ENCODE measurements around the gene FHAD1. TPM values are rescaled to one million over a fixed set of nuclear protein-coding genes. Genes with fewer than 3 reads are reported as not detected.

FHAD1 gene
- total RNA-seq, 1 experiment from 2014 or later = 1.9 TPM

DNA sequence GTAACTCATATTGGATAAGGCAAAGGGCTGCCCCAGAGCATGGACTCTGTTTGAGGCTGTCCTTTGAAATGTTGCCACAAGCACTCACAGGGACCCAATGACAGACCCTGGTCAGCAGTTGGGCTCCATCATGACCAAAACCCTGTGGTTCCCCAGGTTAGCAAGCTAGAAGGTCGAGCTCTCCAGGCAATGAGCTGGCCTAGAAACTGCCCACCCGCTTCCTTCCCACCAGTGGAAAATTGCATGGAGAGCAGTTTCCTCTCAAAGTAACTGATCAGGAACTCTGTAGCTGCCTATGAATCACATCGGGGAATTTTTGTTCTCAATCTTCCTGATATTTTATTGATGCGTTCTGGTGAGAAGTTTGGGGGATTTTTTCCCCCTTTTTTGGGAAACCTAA lies 52.8 kb downstream of the FHAD1 start:
- H3K9me3 Mint-ChIP-seq = peaks cover 4 to 7% of the 10 kb centered on the region in 2 experiments
- Histone ChIP-seq H3K4ac (ENCODE audit: low read depth, low read length) (no peak overlapping the region), H3K23me2 (ENCODE audit: insufficient read length, low read depth, low read length, poor library complexity, severe bottlenecking) (no peaks in the 10 kb centered on the region), H3T11ph (ENCODE audit: low read length) (no peak overlapping the region), H3K79me2 (ENCODE audit: insufficient read depth, low read length) (no peaks in the 10 kb centered on the region), H3K27ac (ENCODE audit: insufficient read length, low read depth, low read length) (no peak overlapping the region), H3K27me3 (ENCODE audit: insufficient read depth, low read length) (no peaks in the 10 kb centered on the region), H2AK5ac (ENCODE audit: insufficient read length, low read length) (no peak overlapping the region), H4K20me1 (ENCODE audit: control insufficient read depth, insufficient read depth, insufficient read length) (no peaks in the 10 kb centered on the region), H3K9ac (ENCODE audit: extremely low read depth, insufficient read length, low read length) (no peak overlapping the region), H3K79me1 (ENCODE audit: insufficient read depth, low read depth, low read length, poor library complexity, severe bottlenecking) (no peaks in the 10 kb centered on the region), H3K56ac (ENCODE audit: insufficient read length, low read depth, low read length) (no peak overlapping the region), H2AFZ (ENCODE audit: low read length) (no peak overlapping the region), H4K5ac (ENCODE audit: insufficient read length, low read depth, low read length) (no peak overlapping the region), H3K18ac (ENCODE audit: insufficient read length, low read depth, low read length) (no peak overlapping the region), H4K91ac (ENCODE audit: insufficient read length, low read depth, low read length) (no peak overlapping the region), H2BK20ac (ENCODE audit: low read depth, low read length, poor library complexity, severe bottlenecking) (no peak overlapping the region), H2BK5ac (ENCODE audit: insufficient read length, low read length) (no peak overlapping the region), H3K4me1 (ENCODE audit: insufficient read depth, low read length) (no peaks in the 10 kb centered on the region), H2BK15ac (ENCODE audit: low read depth, low read length) (no peak overlapping the region), H2BK120ac (ENCODE audit: low read depth, low read length, poor library complexity, severe bottlenecking) (no peak overlapping the region), H2BK12ac (ENCODE audit: insufficient read length, low read depth, low read length) (no peak overlapping the region), H3K9me3 (ENCODE audit: control insufficient read depth, low read depth, low read length) (no peaks in the 10 kb centered on the region), H4K8ac (replicated peaks; ENCODE audit: insufficient read length, low read depth, low read length) (no peak overlapping the region), H3K23ac (ENCODE audit: insufficient read length, low read depth, low read length) (no peak overlapping the region), H3K14ac (ENCODE audit: insufficient read depth, low read length) (no peak overlapping the region), H3K4me2 (ENCODE audit: insufficient read depth, insufficient read length, low read length) (no peak overlapping the region)
- H3K4me3 Mint-ChIP-seq = no peak overlapping the region
- no peak overlapping the region for H3K27ac Mint-ChIP-seq
- no peaks in the 10 kb centered on the region for H3K27me3 Mint-ChIP-seq (ENCODE audit: low read depth)
- peaks cover 7 to 9% of the 10 kb centered on the region in 2 experiments for H3K4me1 Mint-ChIP-seq
- TF ChIP-seq CTCF (conservative IDR thresholded peaks at IDR 0.05) = no peak
- no peak for DNase-seq
- peaks cover 0 to 1% (median 0%) of the 10 kb centered on the region in 3 experiments; a peak in 3 of 7 replicates for H3K36me3 Mint-ChIP-seq (ENCODE audit: insufficient read depth in 1 of 3, low read depth in 3 of 3)
- no CpG with 5 or more reads among the region's 4 CpGs for WGBS (ENCODE audit: extremely low coverage, insufficient read length, low lambda C conversion rate)
